ENCODE measurements around the gene CAMK1D.

DNA sequence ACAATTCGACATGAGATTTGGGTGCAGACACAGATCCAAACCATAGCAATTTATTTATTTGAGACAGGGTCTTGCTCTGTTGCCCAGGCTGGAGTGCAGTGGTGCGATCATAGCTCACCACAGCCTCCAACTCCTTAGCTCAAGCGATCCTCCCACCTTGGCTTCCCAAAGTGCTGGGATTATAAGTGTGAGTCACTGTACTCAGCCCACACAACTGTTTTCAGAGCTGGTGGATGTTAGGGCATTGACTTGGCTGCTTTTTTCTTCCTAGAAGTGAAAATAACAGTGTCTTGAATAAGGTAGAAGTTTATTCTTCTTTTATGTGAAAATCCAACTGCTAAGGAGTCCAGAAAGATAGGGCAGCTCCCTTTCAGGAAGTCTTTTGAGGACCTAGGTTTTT lies 520.1 kb downstream of the CAMK1D start:
- no peak for TF ChIP-seq RAD51 (IDR thresholded peaks at IDR 0.05)
- TF ChIP-seq SMARCA5 (IDR thresholded peaks at IDR 0.05): no peak

Data from GM12878 (cell line).